Stimulated activated CD8-positive, alpha-beta memory T cell treated with anti-CD3 and anti-CD28 coated beads, Interleukin-4, amount 100 ng/mL, for 48 hours (primary cell): ENCODE data around the gene CMBL.
"Not testable (repeated sequence)": the region's sequence is repeated elsewhere in the genome, so short reads cannot be mapped to it uniquely, and the experiment has no call there.

Experiments
- DNase-seq: peaks from one replicate; pipeline ENCODE4 v3.0.0-alpha.2; 2020

The CMBL gene

GRCh38 chr5:10253390-10253789, 54.3 kb downstream of the CMBL start:
- DNase-seq: no peak

- DNase-seq: no peak
Observed at GRCh38 chr5:10251405-10251804, 56.3 kb downstream of the CMBL start.

GRCh38 chr5:10250806-10251276, 56.9 kb downstream of the CMBL start:
- no peak for DNase-seq

GRCh38 chr5:10249948-10250805, 57.5 kb downstream of the CMBL start, which contains the start of gene CCT5:
Gene CCT5 (plus strand): TSS chr5:10250280. CDS start chr5:10250341, 61 bp downstream.
- peak; percentile 89 for DNase-seq

GRCh38 chr5:10248378-10249260, 59.1 kb downstream of the CMBL start:
- no peak for DNase-seq

GRCh38 chr5:10247217-10247616, 60.5 kb downstream of the CMBL start:
- not testable (repeated sequence) for DNase-seq

GRCh38 chr5:10246761-10247160, 60.9 kb downstream of the CMBL start:
- no peak for DNase-seq

GRCh38 chr5:10244342-10244944, 63.3 kb downstream of the CMBL start:
- no peak for DNase-seq

- DNase-seq: no peak
Observed at GRCh38 chr5:10243660-10244240, 64.0 kb downstream of the CMBL start.

GRCh38 chr5:10235350-10235749, 72.4 kb downstream of the CMBL start:
- DNase-seq: no peak

GRCh38 chr5:10233505-10233904, 74.2 kb downstream of the CMBL start:
- no peak for DNase-seq

GRCh38 chr5:10233011-10233410, 74.7 kb downstream of the CMBL start:
- no peak for DNase-seq

GRCh38 chr5:10232386-10232785, 75.3 kb downstream of the CMBL start:
- DNase-seq: no peak

GRCh38 chr5:10229306-10230048, 78.2 kb downstream of the CMBL start:
- DNase-seq: no peak

- no peak for DNase-seq
Observed at GRCh38 chr5:10228288-10228687, 79.4 kb downstream of the CMBL start.
